ENCODE results near the gene ADAT3. TPM values are rescaled to one million over a fixed set of nuclear protein-coding genes. Genes with fewer than 3 reads are reported as not detected.

ADAT3 gene
- total RNA-seq, 2 donors from 2014 or later, result 7.5 to 13.3 TPM

DNA sequence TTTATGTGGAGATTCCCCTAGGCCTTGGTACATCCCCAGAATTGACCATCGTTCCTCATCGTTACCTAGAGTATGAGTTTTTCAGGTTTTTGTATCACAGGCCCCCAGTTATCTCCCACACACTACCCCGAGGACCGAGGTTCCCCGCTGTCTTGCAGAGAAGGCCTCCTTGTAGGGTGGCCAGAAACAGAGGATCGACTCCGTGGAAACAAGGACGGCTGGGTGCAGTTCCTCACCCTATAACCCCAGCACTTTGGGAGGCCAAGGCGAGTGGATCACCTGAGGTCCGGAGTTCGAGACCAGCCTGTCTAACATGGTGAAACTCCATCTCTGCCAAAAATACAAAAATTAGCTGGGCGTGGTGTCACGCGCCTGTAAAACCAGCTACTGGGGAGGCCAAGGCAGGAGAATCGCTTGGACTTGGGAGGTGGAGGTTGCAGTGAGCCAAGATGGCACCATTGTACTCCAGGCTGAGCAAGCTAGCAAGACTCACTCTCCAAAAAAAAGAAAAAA is 720 bp downstream of the ADAT3 start:
- DNase-seq (ENCODE audit: low spot score), result no peak
- no peak for ATAC-seq
- Mint-ChIP-seq H3K4me1 (ENCODE audit: low read depth in 2 of 2) (peaks cover 21 to 27% of the 10 kb centered on the region in 2 donors), H3K9me3 (no peaks in the 10 kb centered on the region), H3K36me3 (no peaks in the 10 kb centered on the region), H3K27me3 (no peaks in the 10 kb centered on the region), H3K27ac (peak overlapping the region; percentile 80 to 85), H3K4me3 (peak overlapping the region; percentile 96)

- DNase-seq (ENCODE audit: low spot score), result no peak
- no peaks in the 10 kb centered on the region for H3K36me3 Mint-ChIP-seq
- no peaks in the 10 kb centered on the region for H3K9me3 Mint-ChIP-seq
- no peak overlapping the region for H3K27ac Mint-ChIP-seq
- no peaks in the 10 kb centered on the region for H3K27me3 Mint-ChIP-seq
- peaks cover 21 to 27% of the 10 kb centered on the region in 2 donors for H3K4me1 Mint-ChIP-seq (ENCODE audit: low read depth in 2 of 2)
- ATAC-seq, result no peak
- H3K4me3 Mint-ChIP-seq, result peak overlapping the region; percentile 17
Observed at GRCh38 chr19:1906985-1907562, 1.9 kb downstream of the ADAT3 start.

- DNase-seq (ENCODE audit: low spot score) (no peak), ATAC-seq (no peak)
- no peaks in the 10 kb centered on the region for H3K36me3 Mint-ChIP-seq
- H3K27ac Mint-ChIP-seq, result no peak overlapping the region
- H3K27me3 Mint-ChIP-seq, result no peaks in the 10 kb centered on the region
- H3K4me1 Mint-ChIP-seq (ENCODE audit: low read depth in 2 of 2), result peaks cover 21 to 27% of the 10 kb centered on the region in 2 donors
- H3K9me3 Mint-ChIP-seq, result no peaks in the 10 kb centered on the region
- H3K4me3 Mint-ChIP-seq, result no peak overlapping the region
Observed at GRCh38 chr19:1907563-1908363, 2.6 kb downstream of the ADAT3 start.

- no peaks in the 10 kb centered on the region for H3K36me3 Mint-ChIP-seq
- no peaks in the 10 kb centered on the region for H3K9me3 Mint-ChIP-seq
- peaks cover 21 to 27% of the 10 kb centered on the region in 2 donors for H3K4me1 Mint-ChIP-seq (ENCODE audit: low read depth in 2 of 2)
- ATAC-seq (no peak), DNase-seq (ENCODE audit: low spot score) (no peak)
- no peak overlapping the region for H3K27ac Mint-ChIP-seq
- H3K27me3 Mint-ChIP-seq, result no peaks in the 10 kb centered on the region
- H3K4me3 Mint-ChIP-seq, result no peak overlapping the region
Observed at GRCh38 chr19:1908364-1908678, 3.1 kb downstream of the ADAT3 start.

GRCh38 chr19:1909761-1910080 is 4.5 kb downstream of the ADAT3 start:
- H3K4me3 Mint-ChIP-seq, result no peak overlapping the region
- no peak overlapping the region for H3K27ac Mint-ChIP-seq
- H3K36me3 Mint-ChIP-seq, result no peaks in the 10 kb centered on the region
- ATAC-seq (no peak), DNase-seq (ENCODE audit: low spot score) (no peak)
- H3K9me3 Mint-ChIP-seq, result no peaks in the 10 kb centered on the region
- no peaks in the 10 kb centered on the region for H3K27me3 Mint-ChIP-seq
- peaks cover 18 to 21% of the 10 kb centered on the region in 2 donors for H3K4me1 Mint-ChIP-seq (ENCODE audit: low read depth in 2 of 2)

- peak overlapping the region in 1 of 2 donors; percentile 26 for H3K27ac Mint-ChIP-seq
- no peaks in the 10 kb centered on the region for H3K27me3 Mint-ChIP-seq
Observed at GRCh38 chr19:1910177-1910576, 5.0 kb downstream of the ADAT3 start.

GRCh38 chr19:1911098-1911497 is 5.9 kb downstream of the ADAT3 start:
- H3K4me3 Mint-ChIP-seq, result no peak overlapping the region
- H3K4me1 Mint-ChIP-seq (ENCODE audit: low read depth in 2 of 2), result peaks cover 13 to 16% of the 10 kb centered on the region in 2 donors
- H3K36me3 Mint-ChIP-seq, result no peaks in the 10 kb centered on the region
- no peak overlapping the region for H3K27ac Mint-ChIP-seq
- no peaks in the 10 kb centered on the region for H3K27me3 Mint-ChIP-seq
- ATAC-seq (no peak), DNase-seq (ENCODE audit: low spot score) (no peak)
- H3K9me3 Mint-ChIP-seq, result no peaks in the 10 kb centered on the region

More at GRCh38 chr19:1910177-1910576, 5.0 kb downstream of the ADAT3 start:
- H3K9me3 Mint-ChIP-seq, result no peaks in the 10 kb centered on the region
- peak overlapping the region; percentile 10 for H3K4me3 Mint-ChIP-seq
- DNase-seq (ENCODE audit: low spot score) (no peak), ATAC-seq (no peak)
- H3K36me3 Mint-ChIP-seq, result no peaks in the 10 kb centered on the region
- H3K4me1 Mint-ChIP-seq (ENCODE audit: low read depth in 2 of 2), result peaks cover 18 to 21% of the 10 kb centered on the region in 2 donors

GRCh38 chr19:1911995-1912394 is 6.8 kb downstream of the ADAT3 start:
- no peak overlapping the region for H3K27ac Mint-ChIP-seq
- H3K27me3 Mint-ChIP-seq, result no peaks in the 10 kb centered on the region
- H3K36me3 Mint-ChIP-seq, result no peaks in the 10 kb centered on the region
- no peaks in the 10 kb centered on the region for H3K9me3 Mint-ChIP-seq
- H3K4me1 Mint-ChIP-seq (ENCODE audit: low read depth in 2 of 2), result peaks cover 13 to 16% of the 10 kb centered on the region in 2 donors
- DNase-seq (ENCODE audit: low spot score) (no peak), ATAC-seq (no peak)
- no peak overlapping the region for H3K4me3 Mint-ChIP-seq

DNA sequence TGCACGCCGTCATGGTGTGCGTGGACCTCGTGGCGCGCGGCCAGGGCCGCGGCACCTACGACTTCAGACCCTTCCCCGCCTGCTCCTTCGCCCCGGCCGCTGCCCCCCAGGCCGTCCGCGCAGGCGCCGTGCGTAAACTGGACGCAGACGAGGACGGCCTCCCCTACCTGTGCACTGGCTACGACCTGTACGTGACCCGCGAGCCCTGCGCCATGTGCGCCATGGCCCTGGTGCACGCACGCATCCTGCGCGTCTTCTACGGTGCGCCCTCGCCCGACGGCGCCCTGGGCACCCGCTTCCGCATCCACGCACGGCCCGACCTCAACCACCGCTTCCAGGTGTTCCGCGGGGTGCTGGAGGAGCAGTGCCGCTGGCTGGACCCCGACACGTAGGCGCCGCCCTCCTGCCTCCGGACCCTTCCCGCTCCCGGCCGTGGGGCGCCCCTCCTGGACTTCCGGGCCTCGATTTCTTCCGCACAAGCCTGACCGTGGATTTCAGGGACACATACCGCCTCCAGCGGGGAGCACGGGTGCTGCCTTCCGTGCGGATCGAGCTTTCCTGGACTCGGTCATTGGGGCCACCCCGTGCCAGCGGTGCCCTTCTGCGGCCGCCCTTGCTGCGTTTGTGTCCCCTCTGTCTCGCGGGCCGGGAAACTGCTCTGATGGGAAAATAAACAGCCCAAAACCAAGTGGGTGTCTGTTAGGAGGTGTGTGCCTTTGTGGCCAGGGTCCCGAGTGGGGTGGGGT is 7.7 kb downstream of the ADAT3 start:
- H3K9me3 Mint-ChIP-seq, result no peaks in the 10 kb centered on the region

DNA sequence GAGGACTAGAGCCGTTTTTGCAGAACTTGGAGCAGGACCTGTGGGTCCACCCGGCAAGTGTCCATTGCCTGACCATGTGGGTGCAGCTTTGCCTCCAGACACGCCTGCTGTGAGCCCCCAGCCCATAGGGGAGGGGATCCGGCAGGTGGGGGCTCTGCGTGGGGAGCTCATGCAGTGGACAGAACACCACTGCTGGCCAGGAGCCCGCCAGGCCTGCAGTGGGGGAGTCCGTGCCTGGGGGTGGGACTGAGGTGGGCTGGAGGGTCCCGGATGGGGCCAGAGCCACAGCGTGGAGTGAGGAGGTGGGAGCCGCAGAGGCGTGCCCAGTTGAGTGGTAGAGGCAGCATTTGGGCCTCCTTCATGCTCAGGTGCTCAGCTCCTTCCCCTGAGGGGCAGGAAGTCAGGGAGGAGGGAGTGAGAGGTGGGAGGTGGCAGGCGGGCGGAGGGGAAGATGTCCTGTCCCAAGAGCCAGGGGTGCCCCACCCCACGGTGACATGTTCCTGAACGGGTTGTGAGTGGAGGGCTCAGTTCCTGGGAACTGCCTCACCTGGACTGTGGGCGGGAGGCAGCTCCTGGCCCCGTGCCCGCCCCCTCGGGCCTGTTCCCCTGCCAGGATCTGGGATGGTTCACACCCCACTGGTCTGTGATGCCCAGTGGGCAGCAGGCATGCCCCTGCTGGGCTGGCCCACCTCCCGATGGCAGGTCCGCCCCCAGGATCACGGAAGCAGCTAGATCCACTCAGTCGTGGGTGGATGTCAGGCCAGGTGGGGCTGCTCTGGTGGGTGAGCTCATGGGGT is 8.8 kb downstream of the ADAT3 start:
- H3K36me3 Mint-ChIP-seq, result no peaks in the 10 kb centered on the region
- no peaks in the 10 kb centered on the region for H3K27me3 Mint-ChIP-seq
- ATAC-seq (no peak), DNase-seq (ENCODE audit: low spot score) (no peak)
- H3K27ac Mint-ChIP-seq, result no peak overlapping the region
- no peak overlapping the region for H3K4me3 Mint-ChIP-seq
- H3K9me3 Mint-ChIP-seq, result no peaks in the 10 kb centered on the region
- peaks cover 10 to 11% of the 10 kb centered on the region in 2 donors for H3K4me1 Mint-ChIP-seq (ENCODE audit: low read depth in 2 of 2)

More for the DNA sequence above, 7.7 kb downstream of the ADAT3 start:
- H3K27ac Mint-ChIP-seq, result no peak overlapping the region
- ATAC-seq (no peak), DNase-seq (ENCODE audit: low spot score) (no peak)
- no peak overlapping the region for H3K4me3 Mint-ChIP-seq
- no peaks in the 10 kb centered on the region for H3K27me3 Mint-ChIP-seq
- peaks cover 13 to 16% of the 10 kb centered on the region in 2 donors for H3K4me1 Mint-ChIP-seq (ENCODE audit: low read depth in 2 of 2)
- H3K36me3 Mint-ChIP-seq, result no peaks in the 10 kb centered on the region

- peaks cover 5 to 6% of the 10 kb centered on the region in 2 donors for H3K4me1 Mint-ChIP-seq (ENCODE audit: low read depth in 2 of 2)
- no peak overlapping the region for H3K27ac Mint-ChIP-seq
- ATAC-seq (no peak), DNase-seq (ENCODE audit: low spot score) (no peak)
- no peaks in the 10 kb centered on the region for H3K9me3 Mint-ChIP-seq
- H3K4me3 Mint-ChIP-seq, result no peak overlapping the region
- H3K27me3 Mint-ChIP-seq, result no peaks in the 10 kb centered on the region
- H3K36me3 Mint-ChIP-seq, result no peaks in the 10 kb centered on the region
Observed at GRCh38 chr19:1914826-1915341, 9.7 kb downstream of the ADAT3 start.

- no peaks in the 10 kb centered on the region for H3K9me3 Mint-ChIP-seq
Observed at GRCh38 chr19:1917146-1917545, 11.9 kb downstream of the ADAT3 start.

GRCh38 chr19:1917926-1918325 is 12.7 kb downstream of the ADAT3 start:
- Mint-ChIP-seq H3K4me3 (no peak overlapping the region), H3K4me1 (ENCODE audit: low read depth in 2 of 2) (peaks cover 0 to 2% of the 10 kb centered on the region in 2 donors), H3K36me3 (no peaks in the 10 kb centered on the region), H3K9me3 (no peaks in the 10 kb centered on the region), H3K27me3 (no peaks in the 10 kb centered on the region), H3K27ac (no peak overlapping the region)
- ATAC-seq (no peak), DNase-seq (ENCODE audit: low spot score) (no peak)

More at GRCh38 chr19:1917146-1917545, 11.9 kb downstream of the ADAT3 start:
- no peak for ATAC-seq
- Mint-ChIP-seq H3K4me3 (no peak overlapping the region), H3K4me1 (ENCODE audit: low read depth in 2 of 2) (peaks cover 0 to 2% of the 10 kb centered on the region in 2 donors), H3K36me3 (no peaks in the 10 kb centered on the region), H3K27ac (no peak overlapping the region), H3K27me3 (no peaks in the 10 kb centered on the region)
- DNase-seq (ENCODE audit: low spot score), result no peak

Measured in natural killer cell treated with Interleukin-12 subunit alpha and Interleukin-12 subunit beta and Interleukin-15 and Interleukin-18, amount 100 ng/mL, for 72 hours (primary cell).